Hematopoietic multipotent progenitor cell treated with erythropoietin and hydrocortisone succinate and interleukin-3 and kit ligand, for 17 days (in vitro differentiated cells): Measurements from ENCODE around the gene DPM1.
A peak's percentile ranks its signal among the peaks of the same experiment; 100 is the strongest.
"Not testable (repeated sequence)": the region's sequence is repeated elsewhere in the genome, so short reads cannot be mapped to it uniquely, and the experiment has no call there.

Experiments used
- DNase-seq: peaks from one replicate; pipeline ENCODE4 v3.0.0-alpha.2; 2015; ENCODE audit warnings: low spot score

The DPM1 gene

GRCh38 chr20:50978533-50978932 lies 20.2 kb upstream of the DPM1 start:
- not testable (repeated sequence) for DNase-seq

- no peak for DNase-seq
Measured at GRCh38 chr20:50977066-50978021, 19.0 kb upstream of the DPM1 start.

GRCh38 chr20:50975701-50976330 lies 17.5 kb upstream of the DPM1 start:
- DNase-seq = no peak

- no peak for DNase-seq
Measured at GRCh38 chr20:50969912-50970311, 11.6 kb upstream of the DPM1 start.

GRCh38 chr20:50969435-50969834 lies 11.1 kb upstream of the DPM1 start:
- DNase-seq = no peak

- no peak for DNase-seq
Measured at GRCh38 chr20:50968289-50968688, 10.0 kb upstream of the DPM1 start.

- DNase-seq = no peak
Measured at GRCh38 chr20:50967586-50967985, 9.3 kb upstream of the DPM1 start.

- no peak for DNase-seq
Measured at GRCh38 chr20:50959543-50960126, 1.3 kb upstream of the DPM1 start.

GRCh38 chr20:50958615-50959542 lies 547 bp upstream of the DPM1 start, which contains the start of gene MOCS3:
MOCS3 (plus strand) TSS chr20:50958818; CDS start chr20:50958843, 25 bp downstream.
- peak; percentile 96 for DNase-seq

GRCh38 chr20:50957276-50957675 lies 1.1 kb downstream of the DPM1 start:
- no peak for DNase-seq

GRCh38 chr20:50953821-50954220 lies 4.5 kb downstream of the DPM1 start:
- no peak for DNase-seq

GRCh38 chr20:50953196-50953595 lies 5.1 kb downstream of the DPM1 start:
- no peak for DNase-seq

GRCh38 chr20:50948132-50948785 lies 10.1 kb downstream of the DPM1 start:
- DNase-seq = no peak

- DNase-seq = no peak
Measured at GRCh38 chr20:50943069-50943468, 15.3 kb downstream of the DPM1 start.

- DNase-seq = no peak
Measured at GRCh38 chr20:50933589-50933988, 24.7 kb downstream of the DPM1 start.

GRCh38 chr20:50932691-50933280 lies 25.5 kb downstream of the DPM1 start:
- DNase-seq = no peak

GRCh38 chr20:50932016-50932485 lies 26.3 kb downstream of the DPM1 start:
- DNase-seq = no peak

GRCh38 chr20:50931306-50932015 lies 26.9 kb downstream of the DPM1 start, which contains the start of gene ADNP:
ADNP (minus strand) TSS chr20:50931437; CDS start chr20:50903996, 27,441 bp downstream.
- DNase-seq = peak; percentile 98

GRCh38 chr20:50930976-50931305 lies 27.4 kb downstream of the DPM1 start:
- no peak for DNase-seq
